Peyer's patch (tissue), 4 donors: ENCODE measurements around the gene PDE4B. TPM values are rescaled to one million over a fixed set of nuclear protein-coding genes. Genes with fewer than 3 reads are reported as not detected.
"Not testable (repeated sequence)": the region's sequence is repeated elsewhere in the genome, so short reads cannot be mapped to it uniquely, and the experiment has no call there.

Source experiments
- DNase-seq, 3 donors: peaks; one replicate each; pipeline ENCODE4 v3.0.0-alpha.2; 2017 to 2019
- H3K27ac ChIP-seq, 4 donors: fragments of 200-600 bp; sonication (generic); one replicate each; pipeline ENCODE4 v1.5.1; 2016 to 2019
- H3K27me3 ChIP-seq, 2 donors: fragments of 200-600 bp; sonication (generic); one replicate each; pipeline ENCODE4 v1.5.1; 2019
- H3K36me3 ChIP-seq, 3 donors: fragments of 200-600 bp; sonication (generic); one replicate each; pipeline ENCODE4 v1.5.1; 2016 to 2019
- H3K4me1 ChIP-seq, 4 donors: fragments of 200-600 bp; sonication (generic); one replicate each; pipeline ENCODE4 v1.5.1; 2016 to 2019
- H3K4me3 ChIP-seq, 4 donors: fragments of 200-600 bp; sonication (generic); 1 replicate in 3 of 4; 2 replicates in 1 of 4; pipeline ENCODE4 v1.5.1; 2016 to 2019; ENCODE audit warnings: mild to moderate bottlenecking in 1 of 4
- H3K9me3 ChIP-seq, 4 donors: fragments of 200-600 bp; sonication (generic); one replicate each; pipeline ENCODE4 v1.5.1; 2016 to 2019; ENCODE audit warnings: mild to moderate bottlenecking in 1 of 4
- POLR2A ChIP-seq, 2 donors: fragments of 450-650 bp; IDR thresholded peaks; one replicate each; pipeline ENCODE4 v1.5.1; 2017; ENCODE audit warnings: antibody characterized with exemption in 2 of 2, mild to moderate bottlenecking in 2 of 2, moderate library complexity in 2 of 2
- total RNA-seq, 4 donors: library from RNA; depleted of rRNA; stranded (reverse); fragments of >200 nt; gene quantifications; one replicate each; pipeline ENCODE4 v1.1.0, GENCODE V29; 2016
- TF ChIP-seq, protein P1 (sequence below), 6 experiments: fragments of 450-650 bp in 4 of 6; fragments of 200-600 bp in 2 of 6; sonication (generic) in 1 of 6; IDR thresholded peaks; one replicate each; pipeline ENCODE4 v1.5.1; 2017 to 2019; ENCODE audit warnings: antibody characterized with exemption in 6 of 6, mild to moderate bottlenecking in 3 of 6, moderate library complexity in 1 of 6

PDE4B gene
- total RNA-seq, 4 donors from 2014 or later: 2.1 to 96.6 (median 9.6) TPM

- Histone ChIP-seq H3K4me1 (no peaks in the 10 kb centered on the region), H3K9me3 (no peaks in the 10 kb centered on the region), H3K27me3 (no peaks in the 10 kb centered on the region), H3K27ac (no peak overlapping the region), H3K4me3 (no peak overlapping the region), H3K36me3 (no peaks in the 10 kb centered on the region)
- TF ChIP-seq, protein P1, sequence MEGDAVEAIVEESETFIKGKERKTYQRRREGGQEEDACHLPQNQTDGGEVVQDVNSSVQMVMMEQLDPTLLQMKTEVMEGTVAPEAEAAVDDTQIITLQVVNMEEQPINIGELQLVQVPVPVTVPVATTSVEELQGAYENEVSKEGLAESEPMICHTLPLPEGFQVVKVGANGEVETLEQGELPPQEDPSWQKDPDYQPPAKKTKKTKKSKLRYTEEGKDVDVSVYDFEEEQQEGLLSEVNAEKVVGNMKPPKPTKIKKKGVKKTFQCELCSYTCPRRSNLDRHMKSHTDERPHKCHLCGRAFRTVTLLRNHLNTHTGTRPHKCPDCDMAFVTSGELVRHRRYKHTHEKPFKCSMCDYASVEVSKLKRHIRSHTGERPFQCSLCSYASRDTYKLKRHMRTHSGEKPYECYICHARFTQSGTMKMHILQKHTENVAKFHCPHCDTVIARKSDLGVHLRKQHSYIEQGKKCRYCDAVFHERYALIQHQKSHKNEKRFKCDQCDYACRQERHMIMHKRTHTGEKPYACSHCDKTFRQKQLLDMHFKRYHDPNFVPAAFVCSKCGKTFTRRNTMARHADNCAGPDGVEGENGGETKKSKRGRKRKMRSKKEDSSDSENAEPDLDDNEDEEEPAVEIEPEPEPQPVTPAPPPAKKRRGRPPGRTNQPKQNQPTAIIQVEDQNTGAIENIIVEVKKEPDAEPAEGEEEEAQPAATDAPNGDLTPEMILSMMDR (IDR thresholded peaks at IDR 0.05): no peak
- no peak for TF ChIP-seq POLR2A (IDR thresholded peaks at IDR 0.05)
- no peak for DNase-seq
Observed at GRCh38 chr1:66083003-66083402, 290.3 kb downstream of the PDE4B start.

GRCh38 chr1:66084442-66084841 is 291.7 kb downstream of the PDE4B start:
- no peak for TF ChIP-seq POLR2A (IDR thresholded peaks at IDR 0.05)
- TF ChIP-seq, protein P1 (IDR thresholded peaks at IDR 0.05): no peak
- no peaks in the 10 kb centered on the region for H3K36me3 ChIP-seq
- H3K27ac ChIP-seq: no peak overlapping the region
- no peak overlapping the region for H3K4me3 ChIP-seq
- no peaks in the 10 kb centered on the region for H3K27me3 ChIP-seq
- H3K4me1 ChIP-seq: no peaks in the 10 kb centered on the region
- H3K9me3 ChIP-seq: no peaks in the 10 kb centered on the region
- no peak for DNase-seq

DNA sequence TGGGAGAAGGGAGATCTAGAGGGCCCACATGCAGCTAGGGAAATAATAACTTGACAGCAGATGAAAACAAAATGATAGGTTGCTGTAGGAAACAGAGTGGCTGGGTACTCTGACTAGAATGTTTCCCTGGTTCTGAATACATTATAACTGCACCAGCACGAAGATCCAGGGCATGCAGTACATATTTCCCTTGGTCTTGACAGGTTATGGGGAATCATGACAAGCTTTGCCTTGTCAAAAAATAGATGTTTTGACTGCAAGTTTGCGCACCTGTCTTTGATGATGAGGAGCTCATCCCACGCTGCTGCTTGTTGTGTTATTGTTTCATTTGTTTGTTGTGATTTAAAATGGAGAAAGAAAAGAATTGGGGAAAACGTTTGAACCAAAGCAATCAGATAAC is 292.9 kb downstream of the PDE4B start:
- no peak for TF ChIP-seq POLR2A (IDR thresholded peaks at IDR 0.05)
- TF ChIP-seq, protein P1 (IDR thresholded peaks at IDR 0.05): no peak
- no peak for DNase-seq
- Histone ChIP-seq H3K27ac (no peak overlapping the region), H3K9me3 (no peaks in the 10 kb centered on the region), H3K4me3 (no peak overlapping the region), H3K36me3 (no peaks in the 10 kb centered on the region), H3K27me3 (no peaks in the 10 kb centered on the region), H3K4me1 (no peaks in the 10 kb centered on the region)

DNA sequence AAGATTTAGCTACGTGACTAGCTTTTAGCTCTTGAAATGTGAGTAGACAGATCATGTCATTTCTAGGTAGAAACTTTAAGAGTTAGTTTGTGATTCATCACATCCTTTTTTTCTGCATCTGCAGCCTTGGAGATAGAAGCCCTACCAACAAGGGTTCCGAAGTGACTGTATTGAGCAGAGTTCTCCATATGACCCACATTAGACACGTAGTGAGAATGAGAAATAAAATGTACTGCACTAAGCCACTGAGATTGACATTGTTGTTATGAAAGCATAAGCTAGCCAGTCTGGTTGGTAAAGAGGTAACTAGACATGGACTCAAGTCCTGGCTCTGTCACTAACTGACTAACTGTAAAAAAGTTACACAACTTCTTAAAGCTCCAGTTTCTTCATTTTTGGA is 296.1 kb downstream of the PDE4B start:
- Histone ChIP-seq H3K4me3 (no peak overlapping the region), H3K9me3 (no peaks in the 10 kb centered on the region), H3K36me3 (no peaks in the 10 kb centered on the region), H3K4me1 (no peaks in the 10 kb centered on the region), H3K27me3 (no peaks in the 10 kb centered on the region), H3K27ac (no peak overlapping the region)
- TF ChIP-seq POLR2A (IDR thresholded peaks at IDR 0.05): no peak
- TF ChIP-seq, protein P1 (IDR thresholded peaks at IDR 0.05): no peak
- no peak for DNase-seq

- Histone ChIP-seq H3K27ac (no peak overlapping the region), H3K27me3 (no peaks in the 10 kb centered on the region), H3K36me3 (no peaks in the 10 kb centered on the region), H3K4me3 (no peak overlapping the region), H3K4me1 (no peaks in the 10 kb centered on the region), H3K9me3 (no peaks in the 10 kb centered on the region)
- TF ChIP-seq POLR2A (IDR thresholded peaks at IDR 0.05): no peak
- TF ChIP-seq, protein P1 (IDR thresholded peaks at IDR 0.05): no peak
- no peak for DNase-seq
Observed at GRCh38 chr1:66090859-66091457, 298.3 kb downstream of the PDE4B start.

- no peaks in the 10 kb centered on the region for H3K27me3 ChIP-seq
- DNase-seq: no peak
- no peak overlapping the region for H3K4me3 ChIP-seq
- no peak for TF ChIP-seq POLR2A (IDR thresholded peaks at IDR 0.05)
- TF ChIP-seq, protein P1 (IDR thresholded peaks at IDR 0.05): no peak
- H3K9me3 ChIP-seq: no peaks in the 10 kb centered on the region
- H3K36me3 ChIP-seq: no peaks in the 10 kb centered on the region
- H3K27ac ChIP-seq: no peak overlapping the region
- no peaks in the 10 kb centered on the region for H3K4me1 ChIP-seq
Observed at GRCh38 chr1:66095190-66095589, 302.5 kb downstream of the PDE4B start.

DNA sequence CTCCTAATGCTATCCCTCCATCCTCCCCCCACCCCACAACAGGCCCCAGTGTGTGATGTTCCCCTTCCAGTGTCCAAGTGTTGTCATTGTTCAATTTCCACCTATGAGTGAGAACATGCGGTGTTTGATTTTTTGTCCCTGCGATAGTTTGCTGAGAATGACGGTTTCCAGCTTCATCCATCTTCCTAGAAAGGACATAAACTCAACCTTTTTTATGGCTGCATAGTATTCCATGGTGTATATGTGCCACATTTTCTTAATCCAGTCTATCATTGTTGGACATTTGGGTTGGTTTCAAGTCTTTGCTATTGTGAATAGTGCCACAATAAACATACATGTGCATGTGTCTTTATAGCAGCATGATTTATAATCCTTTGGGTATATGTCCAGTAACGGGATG is 308.3 kb downstream of the PDE4B start:
- H3K9me3 ChIP-seq: not testable (repeated sequence)

GRCh38 chr1:66104076-66104475 is 311.4 kb downstream of the PDE4B start:
- H3K4me3 ChIP-seq, H3K9me3 ChIP-seq, H3K27me3 ChIP-seq, H3K27ac ChIP-seq, DNase-seq, H3K36me3 ChIP-seq, H3K4me1 ChIP-seq: not testable (repeated sequence)

More for the DNA sequence above, 308.3 kb downstream of the PDE4B start:
- not testable (repeated sequence) for H3K36me3 ChIP-seq, H3K27ac ChIP-seq, H3K4me3 ChIP-seq, H3K27me3 ChIP-seq, DNase-seq, H3K4me1 ChIP-seq
